ENCODE measurements around the gene RNF13.

The RNF13 gene

DNA sequence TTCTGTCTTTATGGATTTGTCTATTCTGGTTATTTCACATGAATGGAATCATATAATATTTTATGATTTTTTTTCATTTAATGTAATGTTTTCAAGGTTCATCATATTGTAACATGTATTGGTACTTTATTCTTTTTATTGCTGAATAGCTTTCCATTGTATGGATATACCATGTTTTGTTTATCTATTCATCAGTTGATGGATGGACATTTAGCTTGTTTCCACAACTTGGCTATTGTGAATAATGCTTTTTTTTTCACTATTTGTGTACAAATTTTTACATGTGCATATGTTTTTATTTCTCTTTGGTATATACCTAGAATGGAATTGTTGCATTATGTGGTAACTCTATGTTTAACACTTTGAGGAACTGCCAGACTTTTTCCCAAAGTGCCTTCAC, 93.0 kb downstream of the RNF13 start:
- Histone ChIP-seq H3K4me2 (ENCODE audit: low read depth, low read length) (no peak overlapping the region), H3K27me3 (replicated peaks; ENCODE audit: insufficient read depth, low read length) (no peaks in the 10 kb centered on the region), H3K79me2 (ENCODE audit: low read length) (no peaks in the 10 kb centered on the region), H4K20me1 (ENCODE audit: insufficient read depth, low read length) (no peaks in the 10 kb centered on the region), H3K36me3 (replicated peaks; ENCODE audit: insufficient read depth, low read length) (no peaks in the 10 kb centered on the region), H3K9ac (ENCODE audit: low read length) (no peak overlapping the region), H3K4me3 (ENCODE audit: low read length) (no peak overlapping the region), H2AFZ (ENCODE audit: low read length) (no peak overlapping the region), H3K27ac (ENCODE audit: low read length) (no peak overlapping the region), H3K9me3 (replicated peaks; ENCODE audit: insufficient read depth, low read length) (no peaks in the 10 kb centered on the region; the same call in 1 of the 2 replicates), H3K9me2 (replicated peaks; ENCODE audit: insufficient read depth, low read length) (no peaks in the 10 kb centered on the region), H3K4me1 (ENCODE audit: low read length) (no peaks in the 10 kb centered on the region), H3F3A (ENCODE audit: insufficient read depth, low read length) (no peaks in the 10 kb centered on the region)
- no peak for DNase-seq
- TF ChIP-seq EZH2phosphoT487 (IDR thresholded peaks at IDR 0.05; ENCODE audit: low read length) (no peak), EZH2 (optimal IDR thresholded peaks at IDR 0.05; ENCODE audit: low read depth, low read length) (no peak)
- TF ChIP-seq, protein P1, sequence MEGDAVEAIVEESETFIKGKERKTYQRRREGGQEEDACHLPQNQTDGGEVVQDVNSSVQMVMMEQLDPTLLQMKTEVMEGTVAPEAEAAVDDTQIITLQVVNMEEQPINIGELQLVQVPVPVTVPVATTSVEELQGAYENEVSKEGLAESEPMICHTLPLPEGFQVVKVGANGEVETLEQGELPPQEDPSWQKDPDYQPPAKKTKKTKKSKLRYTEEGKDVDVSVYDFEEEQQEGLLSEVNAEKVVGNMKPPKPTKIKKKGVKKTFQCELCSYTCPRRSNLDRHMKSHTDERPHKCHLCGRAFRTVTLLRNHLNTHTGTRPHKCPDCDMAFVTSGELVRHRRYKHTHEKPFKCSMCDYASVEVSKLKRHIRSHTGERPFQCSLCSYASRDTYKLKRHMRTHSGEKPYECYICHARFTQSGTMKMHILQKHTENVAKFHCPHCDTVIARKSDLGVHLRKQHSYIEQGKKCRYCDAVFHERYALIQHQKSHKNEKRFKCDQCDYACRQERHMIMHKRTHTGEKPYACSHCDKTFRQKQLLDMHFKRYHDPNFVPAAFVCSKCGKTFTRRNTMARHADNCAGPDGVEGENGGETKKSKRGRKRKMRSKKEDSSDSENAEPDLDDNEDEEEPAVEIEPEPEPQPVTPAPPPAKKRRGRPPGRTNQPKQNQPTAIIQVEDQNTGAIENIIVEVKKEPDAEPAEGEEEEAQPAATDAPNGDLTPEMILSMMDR (IDR thresholded peaks at IDR 0.05; ENCODE audit: low read length) = no peak

DNA sequence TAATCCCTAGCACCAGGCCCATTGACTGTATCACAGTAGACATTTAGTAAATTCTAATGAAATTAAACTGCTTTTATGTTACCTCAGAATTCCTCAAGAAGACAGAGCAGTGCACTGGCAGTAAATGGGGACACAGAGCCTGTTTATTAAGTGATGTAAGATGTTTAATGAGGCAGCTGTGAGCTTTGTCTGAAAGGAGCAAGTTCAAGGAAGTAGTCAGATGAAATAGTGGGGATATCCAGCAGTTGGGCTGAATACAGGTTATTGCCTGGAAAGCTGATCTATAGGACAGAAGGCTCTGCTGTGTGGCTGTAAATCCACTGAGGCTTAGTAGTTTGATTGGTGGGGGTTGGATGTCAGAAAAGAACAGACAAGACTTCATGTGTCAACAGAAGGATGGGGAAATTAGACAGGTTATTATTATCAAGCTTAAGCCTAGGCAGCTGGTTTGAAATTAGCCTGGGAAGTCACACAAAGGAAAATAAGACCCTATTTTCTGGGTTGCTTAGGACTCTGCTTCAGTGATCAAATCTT, 95.5 kb downstream of the RNF13 start:
- no peaks in the 10 kb centered on the region for H3K4me1 ChIP-seq (ENCODE audit: low read length)
- H3K4me3 ChIP-seq (ENCODE audit: low read length) = no peak overlapping the region
- no peaks in the 10 kb centered on the region for H4K20me1 ChIP-seq (ENCODE audit: insufficient read depth, low read length)
- H3K27me3 ChIP-seq (replicated peaks; ENCODE audit: insufficient read depth, low read length) = no peaks in the 10 kb centered on the region
- TF ChIP-seq, protein P1 (IDR thresholded peaks at IDR 0.05; ENCODE audit: low read length) = no peak
- no peak for TF ChIP-seq EZH2phosphoT487 (IDR thresholded peaks at IDR 0.05; ENCODE audit: low read length)
- no peak for TF ChIP-seq EZH2 (optimal IDR thresholded peaks at IDR 0.05; ENCODE audit: low read depth, low read length)
- H3K9me3 ChIP-seq (replicated peaks; ENCODE audit: insufficient read depth, low read length) = no peaks in the 10 kb centered on the region; the same call in 1 of the 2 replicates
- no peak overlapping the region for H3K27ac ChIP-seq (ENCODE audit: low read length)
- DNase-seq = no peak
- no peaks in the 10 kb centered on the region for H3K79me2 ChIP-seq (ENCODE audit: low read length)
- no peaks in the 10 kb centered on the region for H3F3A ChIP-seq (ENCODE audit: insufficient read depth, low read length)
- no peaks in the 10 kb centered on the region for H3K36me3 ChIP-seq (replicated peaks; ENCODE audit: insufficient read depth, low read length)
- no peak overlapping the region for H3K4me2 ChIP-seq (ENCODE audit: low read depth, low read length)
- no peak overlapping the region for H3K9ac ChIP-seq (ENCODE audit: low read length)
- H3K9me2 ChIP-seq (replicated peaks; ENCODE audit: insufficient read depth, low read length) = no peaks in the 10 kb centered on the region
- H2AFZ ChIP-seq (ENCODE audit: low read length) = no peak overlapping the region

DNA sequence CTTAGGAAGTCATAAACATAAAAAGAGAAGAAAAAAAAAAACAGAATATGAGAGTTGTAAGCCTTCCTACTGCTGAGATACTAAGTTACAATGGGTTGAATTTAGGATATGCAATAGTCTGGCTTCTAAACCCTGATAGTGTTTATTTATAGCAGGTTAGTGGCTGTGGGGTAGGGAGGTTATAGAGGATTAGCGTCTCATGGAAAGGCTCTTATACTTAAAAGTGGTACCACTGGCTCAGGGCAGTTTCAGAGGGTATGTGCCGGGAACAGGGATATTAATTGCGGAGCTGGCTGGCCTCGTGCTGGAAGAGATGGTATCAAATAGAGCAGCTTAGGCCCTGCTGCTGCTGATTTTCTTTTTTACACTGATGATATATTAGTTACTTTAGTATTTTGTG, 96.9 kb downstream of the RNF13 start:
- Histone ChIP-seq H3K79me2 (ENCODE audit: low read length) (no peaks in the 10 kb centered on the region), H3K4me1 (ENCODE audit: low read length) (no peaks in the 10 kb centered on the region), H3K4me2 (ENCODE audit: low read depth, low read length) (no peak overlapping the region), H2AFZ (ENCODE audit: low read length) (no peak overlapping the region), H3K4me3 (ENCODE audit: low read length) (no peak overlapping the region), H3K27ac (ENCODE audit: low read length) (no peak overlapping the region), H3F3A (ENCODE audit: insufficient read depth, low read length) (no peaks in the 10 kb centered on the region), H3K9me2 (replicated peaks; ENCODE audit: insufficient read depth, low read length) (no peaks in the 10 kb centered on the region), H4K20me1 (ENCODE audit: insufficient read depth, low read length) (no peaks in the 10 kb centered on the region), H3K36me3 (replicated peaks; ENCODE audit: insufficient read depth, low read length) (no peaks in the 10 kb centered on the region), H3K9me3 (replicated peaks; ENCODE audit: insufficient read depth, low read length) (no peaks in the 10 kb centered on the region; the same call in 1 of the 2 replicates), H3K27me3 (replicated peaks; ENCODE audit: insufficient read depth, low read length) (no peaks in the 10 kb centered on the region), H3K9ac (ENCODE audit: low read length) (no peak overlapping the region)
- TF ChIP-seq EZH2 (optimal IDR thresholded peaks at IDR 0.05; ENCODE audit: low read depth, low read length) (no peak), EZH2phosphoT487 (IDR thresholded peaks at IDR 0.05; ENCODE audit: low read length) (no peak)
- TF ChIP-seq, protein P1 (IDR thresholded peaks at IDR 0.05; ENCODE audit: low read length) = no peak
- no peak for DNase-seq

Data from MM.1S (cell line).